DMS153 treated with DMSO at 0.1 percent for 48 hours (cell line): ENCODE measurements around the gene TMPRSS5.

Experiments
- DNase-seq: peaks from one replicate; lab custom pipeline; 2025; ENCODE audit not compliant: unreplicated experiment; lab: John Stamatoyannopoulos, UW

TMPRSS5 gene

GRCh38 chr11:113670149-113670830, 35.8 kb downstream of the TMPRSS5 start:
- no peak for DNase-seq

GRCh38 chr11:113668255-113668654, 37.9 kb downstream of the TMPRSS5 start:
- DNase-seq = no peak

DNA sequence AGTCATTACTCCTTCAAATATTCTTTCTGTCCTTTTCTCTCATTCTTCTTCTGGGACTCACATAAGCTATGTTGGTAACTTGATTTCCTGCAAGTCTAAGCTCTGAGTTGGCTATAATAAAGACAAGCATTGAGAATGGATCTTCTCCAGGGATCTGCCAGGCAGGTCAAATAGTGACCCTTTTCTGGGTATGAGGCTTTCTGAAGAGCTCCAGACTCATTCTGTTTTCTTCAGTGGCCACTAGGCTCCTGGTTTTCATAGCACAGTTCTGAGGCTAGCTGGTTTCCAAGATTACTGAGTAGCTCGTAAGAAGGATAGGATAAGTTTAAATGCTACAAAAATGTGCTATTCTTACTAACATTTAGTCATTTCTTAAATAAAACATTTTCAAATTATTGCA, 38.3 kb downstream of the TMPRSS5 start:
- no peak for DNase-seq

DNA sequence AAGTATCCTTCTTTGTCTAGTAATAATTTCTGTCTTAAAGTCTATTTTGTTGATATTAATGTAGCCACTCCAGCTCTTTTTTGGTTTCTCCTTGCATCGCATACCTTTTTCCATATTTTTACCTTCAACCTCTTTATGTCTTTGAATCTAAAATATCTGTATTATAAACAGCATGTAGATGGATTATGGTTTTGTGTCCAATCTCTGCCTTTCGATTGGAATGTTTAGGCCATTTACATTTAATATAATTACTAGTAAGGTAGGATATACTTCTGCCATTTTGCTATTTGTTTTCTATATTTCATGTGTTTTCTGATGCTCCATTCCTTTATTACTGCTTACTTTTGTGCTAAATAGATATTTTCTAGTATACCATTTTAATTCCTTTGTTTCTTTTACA, 39.5 kb downstream of the TMPRSS5 start:
- DNase-seq = no peak

DNA sequence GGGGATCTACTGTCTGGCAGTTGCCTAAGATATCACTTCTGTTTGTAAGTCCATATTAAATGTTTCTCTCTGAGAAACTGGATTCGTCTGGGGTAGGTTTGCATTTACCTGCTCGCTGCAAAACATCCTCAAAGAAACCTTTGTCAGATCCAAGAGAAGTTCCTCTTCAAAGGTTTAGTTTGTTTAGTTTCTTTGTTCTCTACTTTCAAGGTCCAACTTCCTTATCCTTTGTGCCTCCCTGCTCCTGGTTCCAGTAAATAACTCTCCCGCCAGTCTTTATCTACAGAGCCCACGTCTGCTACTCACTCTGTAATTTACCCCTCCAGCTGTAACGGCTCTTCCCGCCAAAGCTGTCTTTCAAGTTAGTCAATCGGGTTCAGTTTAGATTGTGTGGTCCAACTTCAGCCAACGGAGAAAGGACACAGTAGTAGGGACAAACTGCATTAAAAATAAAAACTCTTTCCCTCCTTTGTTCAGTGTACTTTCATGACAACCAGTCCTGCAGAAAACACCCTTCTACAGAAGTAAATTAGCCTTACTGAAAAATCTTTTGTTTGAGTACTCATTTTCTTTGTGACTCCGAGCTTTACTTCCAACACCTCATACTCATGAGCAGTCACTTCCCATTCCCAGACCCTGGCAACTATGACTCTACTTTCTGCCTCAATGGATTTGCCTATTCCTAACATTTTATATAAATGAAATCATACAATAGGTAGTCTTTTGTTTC, 41.0 kb downstream of the TMPRSS5 start:
- no peak for DNase-seq

GRCh38 chr11:113664069-113664980, 41.8 kb downstream of the TMPRSS5 start:
- no peak for DNase-seq

GRCh38 chr11:113663567-113663966, 42.5 kb downstream of the TMPRSS5 start:
- DNase-seq = no peak

DNA sequence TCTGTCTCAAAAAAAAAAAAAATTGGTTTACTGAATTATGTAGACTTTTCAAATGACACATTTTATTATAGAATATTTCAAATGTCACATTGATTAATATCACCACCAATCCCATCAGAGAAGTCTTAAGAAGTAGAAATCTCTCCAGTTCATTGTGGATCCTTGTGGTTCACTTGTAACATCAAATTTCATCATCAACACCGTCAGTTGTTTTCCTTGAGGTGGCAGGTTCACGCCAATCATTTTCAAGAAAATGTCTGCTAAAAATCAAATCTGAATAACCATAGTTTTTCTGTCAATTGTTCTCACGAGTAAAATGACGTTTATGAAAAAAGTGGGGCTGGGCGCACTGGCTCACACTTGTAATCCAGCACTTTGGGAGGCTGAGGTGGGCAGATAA, 50.3 kb downstream of the TMPRSS5 start:
- DNase-seq = no peak

- no peak for DNase-seq
These were observed 55.1 kb downstream of the TMPRSS5 start for GRCh38 chr11:113651023-113651422.

DNA sequence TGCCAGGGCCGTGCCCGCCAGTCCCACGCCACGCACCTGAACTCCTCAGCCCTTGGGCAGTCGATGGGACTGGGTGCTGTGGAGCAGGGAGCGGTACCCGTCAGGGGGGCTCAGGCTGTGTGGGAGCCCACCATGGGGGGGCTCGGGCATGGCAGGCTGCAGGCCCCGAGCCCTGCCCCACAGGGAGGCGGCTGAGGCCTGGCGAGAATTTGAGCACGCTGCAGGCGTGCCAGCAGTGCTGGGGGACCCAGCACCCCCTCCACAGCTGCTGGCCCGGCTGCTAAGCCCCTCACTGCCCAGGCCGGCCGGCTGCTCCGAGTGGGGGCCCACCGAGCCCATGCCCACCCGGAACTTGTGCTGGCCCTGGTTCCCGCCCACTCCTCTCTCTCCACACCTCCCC, 56.8 kb downstream of the TMPRSS5 start:
- no peak for DNase-seq

- no peak for DNase-seq
These were observed 58.3 kb downstream of the TMPRSS5 start for GRCh38 chr11:113647856-113648255.

DNA sequence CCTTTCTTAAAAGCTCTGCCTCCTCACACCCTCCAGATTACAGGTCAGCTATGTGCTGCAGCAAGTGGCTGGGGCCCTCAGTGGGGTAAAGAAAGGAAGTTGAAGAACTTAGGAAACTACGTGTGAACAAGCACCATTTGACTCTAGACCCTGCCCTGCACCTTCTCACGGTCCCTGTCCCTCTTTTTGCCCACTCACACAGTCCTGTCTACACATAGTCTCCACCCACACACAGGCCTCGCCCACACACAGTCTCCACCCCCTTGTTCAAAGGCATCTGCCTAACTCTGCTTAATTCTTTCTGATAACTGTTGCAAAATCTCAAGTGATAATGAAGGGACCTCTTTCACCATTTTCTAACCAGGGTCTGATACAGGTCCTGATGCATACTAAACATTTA, 59.0 kb downstream of the TMPRSS5 start:
- no peak for DNase-seq

- no peak for DNase-seq
These were observed 60.3 kb downstream of the TMPRSS5 start for GRCh38 chr11:113645593-113646349.

GRCh38 chr11:113644605-113645004, 61.5 kb downstream of the TMPRSS5 start:
- DNase-seq = no peak

DNA sequence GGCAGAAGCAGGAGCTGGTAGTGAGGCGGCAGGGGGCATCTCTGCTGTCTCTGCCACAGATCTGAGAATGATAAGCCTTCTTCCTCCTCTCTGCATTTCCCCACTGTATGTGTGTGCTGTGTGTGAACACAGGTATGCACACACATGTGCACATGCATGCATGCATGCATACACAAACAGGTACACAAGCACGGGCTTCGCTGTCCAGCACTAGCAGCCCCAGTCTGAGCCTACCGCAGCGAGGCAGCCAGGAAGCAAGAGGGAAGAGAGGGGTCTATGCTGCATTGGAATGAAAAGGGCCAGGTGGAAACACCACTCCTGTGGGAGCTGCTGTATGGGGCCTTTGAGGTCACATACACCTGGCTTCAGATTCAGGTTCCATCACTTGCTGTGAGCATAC, 62.4 kb downstream of the TMPRSS5 start:
- no peak for DNase-seq

DNA sequence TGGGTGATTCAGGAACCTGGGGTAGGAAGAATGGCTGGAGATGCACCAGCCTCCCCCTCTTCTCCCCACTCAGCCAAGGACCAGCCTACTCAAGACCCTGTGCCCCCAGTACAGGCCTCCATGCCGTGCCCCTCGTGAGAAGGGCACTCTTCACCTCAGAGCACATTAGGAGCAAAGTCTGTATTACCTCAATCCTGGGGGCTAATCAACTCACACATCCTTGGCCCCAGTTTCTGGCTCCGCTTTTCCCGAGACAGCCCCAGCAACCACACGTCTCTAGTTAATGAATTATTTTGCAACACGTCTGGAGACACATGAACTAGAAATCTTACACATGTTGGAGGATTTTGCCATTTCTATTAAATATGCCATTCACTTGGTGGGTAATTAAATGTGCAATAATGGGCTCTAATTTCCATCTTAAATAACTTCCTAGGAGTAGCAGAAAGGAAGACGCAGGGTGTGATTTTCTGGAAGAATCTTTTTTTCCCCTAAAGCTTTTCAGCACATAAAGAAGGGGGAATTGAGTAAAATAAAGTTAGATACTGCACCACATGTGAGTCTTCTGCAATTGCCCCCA, 63.0 kb downstream of the TMPRSS5 start:
- DNase-seq = no peak

- no peak for DNase-seq
These were observed 64.0 kb downstream of the TMPRSS5 start for GRCh38 chr11:113642090-113642489.

DNA sequence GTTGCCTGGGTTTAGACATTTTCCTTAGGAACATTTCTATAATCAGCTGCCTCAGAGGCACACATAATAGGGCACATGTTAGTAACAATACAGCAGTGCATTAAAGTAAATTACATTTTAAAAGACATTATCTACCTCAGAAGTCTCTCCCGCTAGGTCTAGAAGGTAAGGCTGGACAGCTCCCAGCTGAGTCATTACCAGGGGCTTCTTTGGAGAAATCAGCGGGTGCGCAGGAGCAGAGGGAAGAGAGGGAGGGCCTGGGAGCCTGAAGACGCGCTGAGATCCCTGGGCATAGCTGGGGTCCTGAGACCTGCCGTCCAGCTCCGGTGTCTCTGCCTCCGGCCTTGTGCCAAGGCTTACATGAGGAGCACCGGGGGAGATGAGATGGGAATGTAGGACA, 67.7 kb downstream of the TMPRSS5 start:
- DNase-seq = no peak

DNA sequence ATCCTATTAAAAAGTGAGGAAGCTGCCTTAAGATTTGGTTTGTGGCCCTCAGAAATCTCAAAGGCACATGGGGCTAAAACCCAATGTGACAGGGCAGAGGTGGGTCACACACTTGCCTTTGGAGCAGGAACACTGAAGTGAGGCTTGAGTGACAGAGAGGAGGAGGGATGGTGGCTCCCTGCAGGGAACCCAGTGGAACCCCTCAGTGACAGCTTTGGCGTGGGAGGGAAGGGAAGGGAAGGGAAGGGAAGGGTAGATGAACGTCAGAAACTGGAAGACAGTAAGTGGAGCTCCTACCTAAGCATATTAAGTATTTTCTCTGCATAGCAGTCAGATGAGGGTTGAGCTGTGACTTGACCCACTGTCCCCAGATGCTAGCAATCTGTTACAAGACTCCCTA, 68.5 kb downstream of the TMPRSS5 start:
- no peak for DNase-seq
